PFSK-1 (cell line): ENCODE results near the gene DET1.

Experiments
- FOXP2 ChIP-seq: optimal IDR thresholded peaks from 2 replicates; pipeline ENCODE3; 2011; ENCODE audit warnings: borderline replicate concordance, control low read depth, inconsistent platforms; ENCODE audit not compliant: insufficient read depth; ENCODE audit errors: extremely low read length, extremely low read depth
- POLR2AphosphoS5 ChIP-seq: IDR thresholded peaks from 2 replicates; pipeline ENCODE4 v1.6.1; 2012; ENCODE audit warnings: low read depth, mild to moderate bottlenecking, control low read depth, low read length, moderate library complexity
- REST ChIP-seq, 2 experiments: IDR thresholded peaks; 2 replicates each; pipeline versions ENCODE4 v1.6.1 to v1.8.0; 2011 to 2012; ENCODE audit warnings: low read depth in 2 of 2, low read length in 2 of 2, control low read depth in 1 of 2, inconsistent platforms in 1 of 2, mild to moderate bottlenecking in 1 of 2, moderate library complexity in 1 of 2; ENCODE audit not compliant: insufficient read depth in 1 of 2
- SIN3A ChIP-seq: IDR thresholded peaks from 2 replicates; pipeline ENCODE4 v1.6.1; 2012; ENCODE audit warnings: mild to moderate bottlenecking, low read length, moderate library complexity, borderline replicate concordance; ENCODE audit not compliant: insufficient read depth
- TAF1 ChIP-seq: IDR thresholded peaks from 2 replicates; pipeline ENCODE4 v1.6.1; 2012; ENCODE audit warnings: low read length, control low read depth, borderline replicate concordance; ENCODE audit not compliant: insufficient read depth

DET1 gene

GRCh38 chr15:88580532-88580931, 34.1 kb upstream of the DET1 start:
- TF ChIP-seq TAF1 (no peak), POLR2AphosphoS5 (no peak), REST (IDR thresholded peaks at IDR 0.05; ENCODE audit: insufficient read depth in 1 of 2, low read depth in 2 of 2, low read length in 2 of 2) (no peak), SIN3A (no peak), FOXP2 (no peak)

GRCh38 chr15:88579322-88579721, 32.8 kb upstream of the DET1 start:
- TF ChIP-seq FOXP2 (no peak), SIN3A (no peak), TAF1 (no peak), REST (IDR thresholded peaks at IDR 0.05; ENCODE audit: insufficient read depth in 1 of 2, low read depth in 2 of 2, low read length in 2 of 2) (no peak), POLR2AphosphoS5 (no peak)

GRCh38 chr15:88574655-88575054, 28.2 kb upstream of the DET1 start:
- TF ChIP-seq FOXP2 (no peak), POLR2AphosphoS5 (no peak), TAF1 (no peak), SIN3A (no peak), REST (IDR thresholded peaks at IDR 0.05; ENCODE audit: insufficient read depth in 1 of 2, low read depth in 2 of 2, low read length in 2 of 2) (no peak)

- no peak for TF ChIP-seq POLR2AphosphoS5
- no peak for TF ChIP-seq SIN3A
- no peak for TF ChIP-seq REST (IDR thresholded peaks at IDR 0.05; ENCODE audit: insufficient read depth in 1 of 2, low read depth in 2 of 2, low read length in 2 of 2)
- no peak for TF ChIP-seq TAF1
Measured at GRCh38 chr15:88574077-88574476, 27.6 kb upstream of the DET1 start.

- no peak for TF ChIP-seq POLR2AphosphoS5
Measured at GRCh38 chr15:88571852-88572259, 25.4 kb upstream of the DET1 start.
